GM12878 (cell line): ENCODE results near the gene SEMA5A. TPM values are rescaled to one million over a fixed set of nuclear protein-coding genes. Genes with fewer than 3 reads are reported as not detected.

Experiments used
- ATAC-seq: fragments of 200-7000 bp; cut with Tn5 transposase; 3 replicates; pipeline ENCODE4 v1.9.1; 2020; ENCODE audit warnings: mild to moderate bottlenecking, moderate library complexity
- BruUV-seq: library from RNA; stranded (reverse); fragments of 400-500 nt; replicated peaks from 2 replicates; lab custom pipeline; 2021; lab: Mats Ljungman, UMichigan
- CTCF ChIA-PET: fragments of 300-600 bp; sonication (Branson Sonifier 250); formaldehyde crosslinking; extraction: SDS; loops from one replicate; lab custom pipeline; 2021; ENCODE audit warnings: inconsistent platforms; lab: Yijun Ruan, JAX
- POLR2A ChIA-PET: fragments of 350-600 bp; formaldehyde crosslinking; extraction: SDS; loops from one replicate; lab custom pipeline; 2021; ENCODE audit warnings: inconsistent platforms; lab: Charles Lee
- RAD21 ChIA-PET: fragments of 300-600 bp; sonication (Branson Sonifier 250); formaldehyde crosslinking; loops from one replicate; lab custom pipeline; 2023; ENCODE audit warnings: antibody characterized with exemption; ENCODE audit not compliant: unreplicated experiment; lab: Charles Lee
- SMC1A ChIA-PET: fragments of 300-600 bp; sonication (Branson Sonifier 250); formaldehyde crosslinking; loops from one replicate; lab custom pipeline; 2023; ENCODE audit not compliant: unreplicated experiment, uncharacterized antibody; lab: Charles Lee
- DNase-seq: peaks from one replicate; pipeline ENCODE4 v3.0.0-alpha.2; 2011; ENCODE audit warnings: low read depth, low spot score
- FAIRE-seq: peaks from 3 replicates; lab custom pipeline; 2011; peaks lifted over from hg19 to GRCh38; lab: Jason Lieb, UNC
- H2AFZ ChIP-seq: 2 replicates; pipeline ENCODE4 v1.6.0; 2011; ENCODE audit warnings: low read depth, low read length, control low read depth; ENCODE audit not compliant: control insufficient read depth
- H3K27ac ChIP-seq: 2 replicates; pipeline ENCODE4 v1.5.1; 2011; ENCODE audit warnings: control low read depth; ENCODE audit not compliant: control insufficient read depth, insufficient read depth
- H3K27me3 ChIP-seq, 2 experiments: replicated peaks in 1 of 2; 2 replicates each; pipeline versions ENCODE4 v1.6.0 to v1.6.1; 2011; ENCODE audit warnings: low read length in 1 of 2; ENCODE audit not compliant: control insufficient read depth in 2 of 2, insufficient read depth in 2 of 2
- H3K36me3 ChIP-seq, 2 experiments: 2 replicates each; pipeline ENCODE4 v1.5.1; 2011; ENCODE audit warnings: low read length in 1 of 2; ENCODE audit not compliant: control insufficient read depth in 2 of 2, insufficient read depth in 2 of 2
- H3K4me1 ChIP-seq: 2 replicates; pipeline ENCODE4 v1.6.1; 2011; ENCODE audit warnings: mild to moderate bottlenecking, low read length, moderate library complexity, mixed read lengths; ENCODE audit not compliant: control insufficient read depth, insufficient read depth
- H3K4me2 ChIP-seq: 2 replicates; pipeline ENCODE4 v1.6.0; 2011; ENCODE audit warnings: control low read depth; ENCODE audit not compliant: control insufficient read depth, insufficient read depth
- H3K4me3 ChIP-seq: fragments of 200-600 bp; sonication (generic); 2 replicates; pipeline ENCODE4 v1.5.1; 2016
- H3K79me2 ChIP-seq: 2 replicates; pipeline ENCODE4 v1.6.0; 2011; ENCODE audit warnings: low read length; ENCODE audit not compliant: control insufficient read depth, insufficient read depth
- H3K9ac ChIP-seq: 2 replicates; pipeline ENCODE4 v1.8.0; 2011; ENCODE audit warnings: low read length, control low read depth, mixed read lengths; ENCODE audit not compliant: control insufficient read depth, insufficient read depth
- H3K9me3 ChIP-seq: replicated peaks from 3 replicates; pipeline ENCODE4 v1.5.1; 2011; ENCODE audit warnings: mild to moderate bottlenecking, low read length; ENCODE audit not compliant: control insufficient read depth, insufficient read depth
- H4K20me1 ChIP-seq: 2 replicates; pipeline ENCODE4 v1.6.0; 2011; ENCODE audit not compliant: control insufficient read depth, insufficient read depth
- BACH1 ChIP-seq: fragments of 450-650 bp; IDR thresholded peaks from 2 replicates; pipeline ENCODE4 v1.6.1; 2017; ENCODE audit warnings: mild to moderate bottlenecking, borderline replicate concordance
- BRCA1 ChIP-seq: IDR thresholded peaks from 2 replicates; pipeline ENCODE4 v1.6.1; 2011; ENCODE audit warnings: low read depth, low read length, improper control_type of control experiment
- CHD2 ChIP-seq: IDR thresholded peaks from 2 replicates; pipeline ENCODE4 v1.6.1; 2011; ENCODE audit warnings: low read depth, low read length, improper control_type of control experiment, borderline replicate concordance
- ELK1 ChIP-seq: IDR thresholded peaks from 2 replicates; pipeline ENCODE4 v1.6.1; 2012; ENCODE audit warnings: low read depth, low read length, improper control_type of control experiment
- HSF1 ChIP-seq: fragments of 150-350 bp; IDR thresholded peaks from 2 replicates; pipeline ENCODE4 v1.6.1; 2014; ENCODE audit warnings: mild to moderate bottlenecking, low read depth, low read length
- IKZF2 ChIP-seq, 2 experiments: fragments of 450-650 bp; IDR thresholded peaks; 2 replicates each; pipeline ENCODE4 v1.6.1; 2017; ENCODE audit warnings: mild to moderate bottlenecking in 2 of 2, moderate library complexity in 2 of 2
- IRF3 ChIP-seq: fragments of 450-650 bp; IDR thresholded peaks from 2 replicates; pipeline ENCODE4 v1.6.1; 2014; ENCODE audit warnings: mild to moderate bottlenecking
- JUND ChIP-seq: IDR thresholded peaks from 2 replicates; pipeline ENCODE4 v1.6.1; 2012; ENCODE audit warnings: low read depth, mild to moderate bottlenecking, low read length, improper control_type of control experiment, moderate library complexity
- KDM1A ChIP-seq: fragments of 200-600 bp; sonication (generic); IDR thresholded peaks from 2 replicates; pipeline ENCODE4 v1.6.1; 2016; ENCODE audit warnings: borderline replicate concordance
- MTA2 ChIP-seq: fragments of 450-650 bp; IDR thresholded peaks from 2 replicates; pipeline ENCODE4 v1.6.1; 2016; ENCODE audit warnings: low read depth, mild to moderate bottlenecking, moderate library complexity
- NRF1 ChIP-seq: conservative IDR thresholded peaks from 2 replicates; pipeline ENCODE4 v1.6.1; 2011; ENCODE audit warnings: mild to moderate bottlenecking, low read depth, low read length, improper control_type of control experiment
- RAD21 ChIP-seq: IDR thresholded peaks from 2 replicates; pipeline ENCODE4 v1.6.1; 2011; ENCODE audit warnings: mild to moderate bottlenecking, low read depth, low read length, moderate library complexity; ENCODE audit not compliant: insufficient read depth
- RELA ChIP-seq: fragments of 450-650 bp; IDR thresholded peaks from 2 replicates; pipeline ENCODE4 v1.8.0; 2014; ENCODE audit warnings: borderline replicate concordance; ENCODE audit not compliant: partially characterized antibody
- SRF ChIP-seq, 2 experiments: IDR thresholded peaks; 2 replicates each; pipeline ENCODE4 v1.6.1; 2011; ENCODE audit warnings: low read depth in 2 of 2, low read length in 2 of 2, mild to moderate bottlenecking in 1 of 2, moderate library complexity in 1 of 2
- STAT1 ChIP-seq: fragments of 450-650 bp; conservative IDR thresholded peaks from 2 replicates; pipeline ENCODE4 v1.6.1; 2014; ENCODE audit warnings: antibody characterized with exemption, mild to moderate bottlenecking
- TBL1XR1 ChIP-seq: IDR thresholded peaks from 2 replicates; pipeline ENCODE4 v1.6.1; 2012; ENCODE audit warnings: low read depth, low read length, improper control_type of control experiment
- ZNF207 ChIP-seq: fragments of 450-650 bp; IDR thresholded peaks from 2 replicates; pipeline ENCODE4 v1.6.1; 2014; ENCODE audit warnings: antibody characterized with exemption, mild to moderate bottlenecking, borderline replicate concordance
- ZNF274 ChIP-seq: IDR thresholded peaks from one replicate; pipeline ENCODE4 v1.8.0; 2011; ENCODE audit not compliant: insufficient read length, insufficient read depth
- in situ Hi-C: fragments of 300-500 bp; cut with MboI; formaldehyde crosslinking; loops from 9 replicates; pipeline ENCODE4 v1.14.3; 2018; ENCODE audit warnings: mixed read lengths
- intact Hi-C: fragments of 100-400 bp; cut with micrococcal nuclease; formaldehyde crosslinking; loops from one replicate; pipeline ENCODE4 v1.14.2; 2022; ENCODE audit not compliant: unreplicated experiment
- polyA plus RNA-seq, 11 experiments: library from polyadenylated mRNA; depleted of rRNA in 4 of 11; unstranded in 6 of 11; stranded (reverse) in 5 of 11; fragments of >200 nt; fragmentation: Nextera tagmentation in 4 of 11; fragmentation: Illumina TruSeq in 1 of 11; extraction: Ambion mirVana in 4 of 11; extraction: Trizol in 1 of 11; gene quantifications; 1 replicate in 1 of 11; 2 replicates in 10 of 11; pipeline versions ENCODE4 v1.2.1 to v1.2.3, GENCODE V29; 2011 to 2016; ENCODE audit warnings: inconsistent platforms in 2 of 11, missing spikeins in 2 of 11, low read depth in 1 of 11
- total RNA-seq, 4 experiments: library from RNA; depleted of rRNA in 3 of 4; stranded (reverse); fragments of >200 nt in 3 of 4; fragmentation: Illumina TruSeq in 1 of 4; extraction: Trizol in 1 of 4; gene quantifications; 2 replicates each; pipeline versions ENCODE4 v1.2.1 to v1.2.3, GENCODE V29; 2013 to 2021

Gene SEMA5A
- total and polyA plus RNA-seq, 10 of the 15 experiments (the other 5 are each of a cell fraction or from before 2014, with no cell fraction given), result 0.03 to 2.4 (median 0.09) TPM; not detected in 1

- TF ChIP-seq IRF3, result no peak
- no peak for TF ChIP-seq TBL1XR1
- TF ChIP-seq SRF (IDR thresholded peaks at IDR 0.05; ENCODE audit: low read depth in 2 of 2, low read length in 2 of 2), result no peak
- no peak for TF ChIP-seq HSF1
- TF ChIP-seq ELK1, result no peak
- TF ChIP-seq JUND, result no peak
- TF ChIP-seq, all 136 proteins: peak for 0
These were observed 25.0 kb upstream of the SEMA5A start (continued) for GRCh38 chr5:9570876-9571275.

GRCh38 chr5:9567039-9567438 is 21.2 kb upstream of the SEMA5A start:
- H2AFZ ChIP-seq, result no peak overlapping the region
- H3K36me3 ChIP-seq, result no peaks in the 10 kb centered on the region
- FAIRE-seq (no peak), ATAC-seq (no peak), DNase-seq (no peak)
- BruUV-seq, result no TSS peak
- in situ Hi-C loops (no loop called here), intact Hi-C loops (no loop called here)
- no peak overlapping the region for H3K4me3 ChIP-seq
- no peak overlapping the region for H3K9ac ChIP-seq
- POLR2A ChIA-PET, result no interaction called here
- RAD21 ChIA-PET, result no interaction called here
- no peaks in the 10 kb centered on the region for H3K79me2 ChIP-seq
- H3K4me2 ChIP-seq, result no peak overlapping the region
- TF ChIP-seq KDM1A, result no peak
- TF ChIP-seq STAT1, result no peak
- no peak for TF ChIP-seq IKZF2 (IDR thresholded peaks at IDR 0.05)
- TF ChIP-seq BACH1, result no peak
- TF ChIP-seq MTA2, result no peak
- no peak for TF ChIP-seq ZNF274
- TF ChIP-seq NRF1, result no peak
- no peak for TF ChIP-seq RELA
- TF ChIP-seq SRF (IDR thresholded peaks at IDR 0.05; ENCODE audit: low read depth in 2 of 2, low read length in 2 of 2), result no peak
- TF ChIP-seq CHD2, result no peak
- TF ChIP-seq BRCA1, result no peak
- TF ChIP-seq ZNF207, result no peak
- TF ChIP-seq RAD21, result no peak
- TF ChIP-seq HSF1, result no peak
- H3K9me3 ChIP-seq, result no peaks in the 10 kb centered on the region
- CTCF ChIA-PET, result interaction anchor here (1.9 kb wide), 1 partner anchor 23 kb away, joined by 5 read pairs; no protein-coding TSS in a partner anchor
- no peaks in the 10 kb centered on the region for H4K20me1 ChIP-seq
- H3K4me1 ChIP-seq, result no peaks in the 10 kb centered on the region
- no peaks in the 10 kb centered on the region for H3K27me3 ChIP-seq
- SMC1A ChIA-PET, result interaction anchor here (0.6 kb wide), 1 partner anchor 19 kb away, joined by 3 read pairs; no protein-coding TSS in a partner anchor
- H3K27ac ChIP-seq, result no peak overlapping the region
